HCT116 (cell line): ENCODE results near the gene TOPBP1. TPM values are rescaled to one million over a fixed set of nuclear protein-coding genes. Genes with fewer than 3 reads are reported as not detected.

Experiments used
- ATAC-seq: fragments of 200-7000 bp; cut with Tn5 transposase; 2 replicates; pipeline ENCODE4 v1.9.1; 2020; ENCODE audit warnings: mild to moderate bottlenecking, moderate library complexity
- BruUV-seq: library from RNA; stranded (reverse); fragments of 400-500 nt; replicated peaks from 2 replicates; lab custom pipeline; 2021; lab: Mats Ljungman, UMichigan
- CTCF ChIA-PET: fragments of 300-600 bp; sonication (Branson Sonifier 250); formaldehyde crosslinking; loops from one replicate; lab custom pipeline; 2021; ENCODE audit warnings: antibody characterized with exemption; lab: Charles Lee
- POLR2A ChIA-PET: fragments of 300-600, 350-600 bp; sonication (Branson Sonifier 250); formaldehyde crosslinking; loops from one replicate; lab custom pipeline; 2021; ENCODE audit warnings: antibody characterized with exemption; lab: Charles Lee
- RAD21 ChIA-PET, 2 experiments: fragments of 300-600 bp; sonication (Branson Sonifier 250); formaldehyde crosslinking; loops; one replicate each; lab custom pipeline; 2023; ENCODE audit warnings: low total read pairs in 2 of 2; ENCODE audit not compliant: uncharacterized antibody in 2 of 2, unreplicated experiment in 2 of 2, low non-redundant PET in 1 of 2; lab: Charles Lee
- DNase-seq: peaks from one replicate; pipeline ENCODE4 v3.0.0-alpha.2; 2010; ENCODE audit warnings: low read depth, low spot score
- H2AFZ ChIP-seq: fragments of 200-600 bp; shearing (Covaris generic), sonication (generic); 2 replicates; pipeline ENCODE4 v1.6.1; 2017; ENCODE audit warnings: low read depth, mixed run types, mixed read lengths, antibody characterized with exemption, low read length; ENCODE audit not compliant: poor library complexity, severe bottlenecking
- H3K27ac ChIP-seq: 2 replicates; pipeline ENCODE4 v1.5.1; 2012; ENCODE audit warnings: low read depth, low read length
- H3K27me3 ChIP-seq: fragments of 200-600 bp; sonication (generic); 2 replicates; pipeline ENCODE4 v1.6.1; 2016; ENCODE audit warnings: mixed run types, low read length, mixed read lengths; ENCODE audit not compliant: insufficient read depth
- H3K36me3 ChIP-seq, 2 experiments: fragments of 200-500 bp in 1 of 2; fragments of 200-600 bp in 1 of 2; sonication (Bioruptor generic) in 1 of 2; sonication (generic) in 1 of 2; 2 replicates each; pipeline versions ENCODE4 v1.5.1 to v1.6.1; 2014 to 2016; ENCODE audit warnings: low read length in 2 of 2, inconsistent platforms in 1 of 2, mixed read lengths in 1 of 2, mixed run types in 1 of 2; ENCODE audit not compliant: insufficient read depth in 2 of 2, control insufficient read depth in 1 of 2
- H3K4me1 ChIP-seq, 2 experiments: fragments of 200-600 bp in 1 of 2; sonication (generic) in 1 of 2; 2 replicates each; pipeline versions ENCODE4 v1.5.1 to v1.6.1; 2012 to 2017; ENCODE audit warnings: low read length in 2 of 2, inconsistent platforms in 1 of 2, mild to moderate bottlenecking in 1 of 2, mixed read lengths in 1 of 2, mixed run types in 1 of 2, moderate library complexity in 1 of 2; ENCODE audit not compliant: insufficient read depth in 2 of 2, control insufficient read depth in 1 of 2
- H3K4me2 ChIP-seq: fragments of 200-600 bp; sonication (generic); 2 replicates; pipeline ENCODE4 v1.6.1; 2017; ENCODE audit warnings: mixed run types, low read length, mixed read lengths
- H3K4me3 ChIP-seq, 2 experiments: fragments of 200-600 bp in 1 of 2; sonication (generic) in 1 of 2; replicated peaks in 1 of 2; 2 replicates each; pipeline ENCODE4 v1.5.1; 2011 to 2016; ENCODE audit warnings: low read length in 2 of 2, control low read depth in 1 of 2, low read depth in 1 of 2, mild to moderate bottlenecking in 1 of 2, mixed read lengths in 1 of 2, mixed run types in 1 of 2
- H3K79me2 ChIP-seq: fragments of 200-600 bp; sonication (generic); 2 replicates; pipeline ENCODE4 v1.6.1; 2017; ENCODE audit warnings: mild to moderate bottlenecking, mixed run types, low read length, moderate library complexity, mixed read lengths; ENCODE audit not compliant: insufficient read depth
- H3K9ac ChIP-seq: fragments of 200-600 bp; sonication (generic); 2 replicates; pipeline ENCODE4 v1.6.1; 2016; ENCODE audit warnings: low read length, mixed read lengths
- H3K9me2 ChIP-seq: fragments of 200-600 bp; sonication (generic), shearing (Covaris generic); 2 replicates; pipeline ENCODE4 v1.6.1; 2017; ENCODE audit warnings: mixed run types, mild to moderate bottlenecking, moderate library complexity; ENCODE audit not compliant: insufficient read depth
- H3K9me3 ChIP-seq, 2 experiments: fragments of 200-500 bp in 1 of 2; fragments of 200-600 bp in 1 of 2; sonication (Bioruptor generic) in 1 of 2; sonication (generic) in 1 of 2; 2 replicates each; pipeline ENCODE4 v1.6.1; 2014 to 2017; ENCODE audit warnings: low read length in 2 of 2, mixed read lengths in 2 of 2, inconsistent platforms in 1 of 2, low read depth in 1 of 2, mild to moderate bottlenecking in 1 of 2, mixed run types in 1 of 2, moderate library complexity in 1 of 2; ENCODE audit not compliant: control insufficient read depth in 1 of 2, insufficient read depth in 1 of 2
- H4K20me1 ChIP-seq: fragments of 200-600 bp; sonication (generic), shearing (Covaris generic); 2 replicates; pipeline ENCODE4 v1.6.1; 2017; ENCODE audit warnings: mixed run types, mild to moderate bottlenecking, moderate library complexity; ENCODE audit not compliant: insufficient read depth
- CBX3 ChIP-seq: IDR thresholded peaks from 2 replicates; pipeline ENCODE4 v1.6.1; 2012; ENCODE audit warnings: low read depth
- CEBPB ChIP-seq: IDR thresholded peaks from 2 replicates; pipeline ENCODE4 v1.6.1; 2012; ENCODE audit warnings: low read depth
- CTCF ChIP-seq, 3 experiments: fragments of 200-600 bp in 1 of 3; sonication (generic) in 1 of 3; IDR thresholded peaks in 2 of 3; conservative IDR thresholded peaks in 1 of 3; 2 replicates each; pipeline ENCODE4 v1.5.1; 2012 to 2017; ENCODE audit warnings: low read depth in 2 of 3, low read length in 2 of 3, antibody characterized with exemption in 1 of 3, borderline replicate concordance in 1 of 3, control low read depth in 1 of 3, mild to moderate bottlenecking in 1 of 3, mixed read lengths in 1 of 3, mixed run types in 1 of 3, moderate library complexity in 1 of 3; ENCODE audit not compliant: insufficient read depth in 1 of 3
- EZH2 ChIP-seq: fragments of 200-600 bp; sonication (generic); IDR thresholded peaks from 2 replicates; pipeline ENCODE4 v1.6.1; 2017; ENCODE audit warnings: antibody characterized with exemption, mixed run types
- EZH2phosphoT487 ChIP-seq: fragments of 200-600 bp; IDR thresholded peaks from 2 replicates; pipeline ENCODE4 v1.6.1; 2018; ENCODE audit warnings: antibody characterized with exemption, borderline replicate concordance
- FOSL1 ChIP-seq: IDR thresholded peaks from 2 replicates; pipeline ENCODE4 v1.6.1; 2012; ENCODE audit warnings: low read depth
- JUND ChIP-seq: IDR thresholded peaks from 2 replicates; pipeline ENCODE4 v1.6.1; 2012
- POLR2A ChIP-seq: IDR thresholded peaks from 2 replicates; pipeline ENCODE4 v1.7.0; 2011; ENCODE audit warnings: borderline replicate concordance; ENCODE audit not compliant: insufficient read depth, insufficient read length; ENCODE audit errors: extremely low read depth
- POLR2AphosphoS5 ChIP-seq: IDR thresholded peaks from 2 replicates; pipeline ENCODE4 v1.6.1; 2011; ENCODE audit warnings: mild to moderate bottlenecking, low read depth, low read length, moderate library complexity
- SIN3A ChIP-seq: IDR thresholded peaks from 2 replicates; pipeline ENCODE4 v1.6.1; 2012; ENCODE audit warnings: low read depth
- SP1 ChIP-seq: IDR thresholded peaks from 2 replicates; pipeline ENCODE4 v1.6.1; 2012; ENCODE audit warnings: low read depth
- SRF ChIP-seq: IDR thresholded peaks from 2 replicates; pipeline ENCODE4 v1.6.1; 2012; ENCODE audit warnings: low read depth
- TCF7L2 ChIP-seq: IDR thresholded peaks from 2 replicates; pipeline ENCODE4 v1.7.0; 2011; ENCODE audit warnings: borderline replicate concordance, inconsistent platforms; ENCODE audit not compliant: insufficient read depth, insufficient read length; ENCODE audit errors: extremely low read depth
- YY1 ChIP-seq: IDR thresholded peaks from 2 replicates; pipeline ENCODE4 v1.6.1; 2011; ENCODE audit warnings: low read length, low read depth, moderate library complexity, mild to moderate bottlenecking; ENCODE audit not compliant: insufficient replicate concordance; ENCODE audit errors: extremely low read depth
- ZNF274 ChIP-seq: fragments of 200-500 bp; sonication (Bioruptor generic); IDR thresholded peaks from 2 replicates; pipeline ENCODE4 v1.6.1; 2014; ENCODE audit warnings: mild to moderate bottlenecking, low read depth, low read length, inconsistent platforms
- intact Hi-C: fragments of 100-400 bp; cut with micrococcal nuclease; formaldehyde crosslinking; loops from 2 replicates; pipeline ENCODE4 v1.10.0; 2022
- total RNA-seq: library from RNA; stranded (reverse); gene quantifications from one replicate; pipeline ENCODE4 v1.2.1, GENCODE V29; 2021; ENCODE audit not compliant: unreplicated experiment
- TF ChIP-seq, protein P1 (sequence below): IDR thresholded peaks from 2 replicates; pipeline ENCODE4 v1.6.1; 2012; ENCODE audit warnings: low read depth
- TF ChIP-seq, protein P2 (sequence below): IDR thresholded peaks from 2 replicates; pipeline ENCODE4 v1.6.1; 2012

Gene TOPBP1
- total RNA-seq, 1 experiment from 2014 or later: 42.2 TPM

- no peak for DNase-seq
- ChIA-PET CTCF (no interaction called here), POLR2A (no interaction called here), RAD21 (no interaction called here)
- BruUV-seq: no TSS peak
- Histone ChIP-seq H3K27ac (no peak overlapping the region), H3K4me3 (no peak overlapping the region), H3K79me2 (no peaks in the 10 kb centered on the region), H4K20me1 (no peaks in the 10 kb centered on the region), H3K9ac (no peak overlapping the region), H3K27me3 (peaks cover 7% of the 10 kb centered on the region; the same call in 1 of the 2 replicates), H2AFZ (no peak overlapping the region), H3K4me2 (no peak overlapping the region), H3K9me3 (no peaks in the 10 kb centered on the region), H3K36me3 (no peaks in the 10 kb centered on the region), H3K9me2 (no peaks in the 10 kb centered on the region), H3K4me1 (no peaks in the 10 kb centered on the region)
- intact Hi-C loops: no loop called here
- no peak for TF ChIP-seq EZH2phosphoT487
- ATAC-seq: no peak
Measured at GRCh38 chr3:133699467-133699866, 37.7 kb upstream of the TOPBP1 start.

DNA sequence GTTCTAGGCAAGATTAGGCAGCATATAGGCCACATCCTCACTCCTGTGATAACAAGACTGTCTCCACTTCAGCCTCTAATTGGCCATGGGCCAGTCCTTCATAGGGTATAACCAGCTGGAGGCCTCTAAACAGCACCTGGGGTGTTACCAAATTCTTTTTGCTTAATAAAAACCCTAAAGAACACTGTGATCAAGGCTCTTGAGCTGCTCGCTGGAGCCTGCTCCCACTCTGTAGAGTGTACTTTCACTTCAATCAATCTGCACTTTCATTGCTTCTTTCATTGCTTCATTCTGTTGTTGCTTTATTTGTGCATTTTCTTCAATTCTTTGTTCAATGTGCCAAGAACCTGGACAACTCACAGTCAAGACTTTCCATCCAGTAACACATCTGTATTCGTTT lies 36.2 kb upstream of the TOPBP1 start:
- Histone ChIP-seq H3K4me1 (no peaks in the 10 kb centered on the region), H3K27me3 (no peaks in the 10 kb centered on the region), H3K9ac (no peak overlapping the region), H3K9me3 (no peaks in the 10 kb centered on the region), H3K36me3 (no peaks in the 10 kb centered on the region), H3K4me3 (no peak overlapping the region), H3K4me2 (no peak overlapping the region), H4K20me1 (no peaks in the 10 kb centered on the region), H3K27ac (no peak overlapping the region), H2AFZ (no peak overlapping the region), H3K79me2 (no peaks in the 10 kb centered on the region), H3K9me2 (no peaks in the 10 kb centered on the region)
- intact Hi-C loops: no loop called here
- BruUV-seq: no TSS peak
- ChIA-PET POLR2A (no interaction called here), RAD21 (no interaction called here), CTCF (no interaction called here)
- DNase-seq: no peak
- no peak for ATAC-seq
- TF ChIP-seq EZH2: no peak
- TF ChIP-seq CEBPB: no peak
- no peak for TF ChIP-seq ZNF274
- no peak for TF ChIP-seq SIN3A
- TF ChIP-seq CTCF (IDR thresholded peaks at IDR 0.05 in 2 of 3, conservative IDR thresholded peaks at IDR 0.05 in 1 of 3; ENCODE audit: borderline replicate concordance in 1 of 3, insufficient read depth in 1 of 3, low read depth in 2 of 3, low read length in 2 of 3): no peak
- TF ChIP-seq POLR2A: no peak
- TF ChIP-seq, protein P1, sequence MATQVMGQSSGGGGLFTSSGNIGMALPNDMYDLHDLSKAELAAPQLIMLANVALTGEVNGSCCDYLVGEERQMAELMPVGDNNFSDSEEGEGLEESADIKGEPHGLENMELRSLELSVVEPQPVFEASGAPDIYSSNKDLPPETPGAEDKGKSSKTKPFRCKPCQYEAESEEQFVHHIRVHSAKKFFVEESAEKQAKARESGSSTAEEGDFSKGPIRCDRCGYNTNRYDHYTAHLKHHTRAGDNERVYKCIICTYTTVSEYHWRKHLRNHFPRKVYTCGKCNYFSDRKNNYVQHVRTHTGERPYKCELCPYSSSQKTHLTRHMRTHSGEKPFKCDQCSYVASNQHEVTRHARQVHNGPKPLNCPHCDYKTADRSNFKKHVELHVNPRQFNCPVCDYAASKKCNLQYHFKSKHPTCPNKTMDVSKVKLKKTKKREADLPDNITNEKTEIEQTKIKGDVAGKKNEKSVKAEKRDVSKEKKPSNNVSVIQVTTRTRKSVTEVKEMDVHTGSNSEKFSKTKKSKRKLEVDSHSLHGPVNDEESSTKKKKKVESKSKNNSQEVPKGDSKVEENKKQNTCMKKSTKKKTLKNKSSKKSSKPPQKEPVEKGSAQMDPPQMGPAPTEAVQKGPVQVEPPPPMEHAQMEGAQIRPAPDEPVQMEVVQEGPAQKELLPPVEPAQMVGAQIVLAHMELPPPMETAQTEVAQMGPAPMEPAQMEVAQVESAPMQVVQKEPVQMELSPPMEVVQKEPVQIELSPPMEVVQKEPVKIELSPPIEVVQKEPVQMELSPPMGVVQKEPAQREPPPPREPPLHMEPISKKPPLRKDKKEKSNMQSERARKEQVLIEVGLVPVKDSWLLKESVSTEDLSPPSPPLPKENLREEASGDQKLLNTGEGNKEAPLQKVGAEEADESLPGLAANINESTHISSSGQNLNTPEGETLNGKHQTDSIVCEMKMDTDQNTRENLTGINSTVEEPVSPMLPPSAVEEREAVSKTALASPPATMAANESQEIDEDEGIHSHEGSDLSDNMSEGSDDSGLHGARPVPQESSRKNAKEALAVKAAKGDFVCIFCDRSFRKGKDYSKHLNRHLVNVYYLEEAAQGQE: no peak
- TF ChIP-seq FOSL1: no peak
- no peak for TF ChIP-seq EZH2phosphoT487
- no peak for TF ChIP-seq CBX3
- TF ChIP-seq, protein P2, sequence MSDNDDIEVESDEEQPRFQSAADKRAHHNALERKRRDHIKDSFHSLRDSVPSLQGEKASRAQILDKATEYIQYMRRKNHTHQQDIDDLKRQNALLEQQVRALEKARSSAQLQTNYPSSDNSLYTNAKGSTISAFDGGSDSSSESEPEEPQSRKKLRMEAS: no peak
- TF ChIP-seq YY1: no peak
- TF ChIP-seq POLR2AphosphoS5: no peak
- TF ChIP-seq JUND: no peak
- TF ChIP-seq SP1: no peak
- no peak for TF ChIP-seq SRF
- no peak for TF ChIP-seq TCF7L2
